Parathyroid adenoma (tissue), 2 donors: ENCODE data around the gene MED25.

Experiments
- H2AFZ ChIP-seq: fragments of 300-600 bp; sonication (generic); one replicate; pipeline ENCODE4 v1.7.0; 2017; ENCODE audit warnings: antibody characterized with exemption, mild to moderate bottlenecking
- H3K27ac ChIP-seq: fragments of 300-600 bp; sonication (generic); one replicate; pipeline ENCODE4 v1.7.0; 2017
- H3K27me3 ChIP-seq: fragments of 300-600 bp; sonication (generic); one replicate; pipeline ENCODE4 v1.7.0; 2017; ENCODE audit warnings: low read length; ENCODE audit not compliant: control insufficient read depth, insufficient read depth
- H3K36me3 ChIP-seq: fragments of 300-600 bp; sonication (generic); one replicate; pipeline ENCODE4 v1.7.0; 2017; ENCODE audit warnings: low read length; ENCODE audit not compliant: control insufficient read depth, insufficient read depth
- H3K4me1 ChIP-seq: fragments of 300-600 bp; sonication (generic); one replicate; pipeline ENCODE4 v1.7.0; 2017; ENCODE audit warnings: control low read depth
- H3K4me2 ChIP-seq: fragments of 300-600 bp; sonication (generic); one replicate; pipeline ENCODE4 v1.7.0; 2017; ENCODE audit warnings: low read length
- H3K4me3 ChIP-seq: fragments of 300-600 bp; sonication (generic); one replicate; pipeline ENCODE4 v1.7.0; 2017; ENCODE audit warnings: low read depth, low read length
- H3K79me2 ChIP-seq: fragments of 300-600 bp; sonication (generic); one replicate; pipeline ENCODE4 v1.7.0; 2017; ENCODE audit warnings: control low read depth
- H3K9ac ChIP-seq: fragments of 300-600 bp; sonication (generic); one replicate; pipeline ENCODE4 v1.7.0; 2017; ENCODE audit warnings: mild to moderate bottlenecking
- H3K9me3 ChIP-seq: fragments of 300-600 bp; sonication (generic); one replicate; pipeline ENCODE4 v1.7.0; 2017; ENCODE audit warnings: low read length; ENCODE audit not compliant: control insufficient read depth
- TF ChIP-seq, protein P1 (sequence below): fragments of 300-600 bp; sonication (generic); IDR thresholded peaks from one replicate; pipeline ENCODE4 v1.7.0; 2017; ENCODE audit warnings: antibody characterized with exemption, mild to moderate bottlenecking
- donor health status: primary hyperparathyroidism.

Gene MED25

DNA sequence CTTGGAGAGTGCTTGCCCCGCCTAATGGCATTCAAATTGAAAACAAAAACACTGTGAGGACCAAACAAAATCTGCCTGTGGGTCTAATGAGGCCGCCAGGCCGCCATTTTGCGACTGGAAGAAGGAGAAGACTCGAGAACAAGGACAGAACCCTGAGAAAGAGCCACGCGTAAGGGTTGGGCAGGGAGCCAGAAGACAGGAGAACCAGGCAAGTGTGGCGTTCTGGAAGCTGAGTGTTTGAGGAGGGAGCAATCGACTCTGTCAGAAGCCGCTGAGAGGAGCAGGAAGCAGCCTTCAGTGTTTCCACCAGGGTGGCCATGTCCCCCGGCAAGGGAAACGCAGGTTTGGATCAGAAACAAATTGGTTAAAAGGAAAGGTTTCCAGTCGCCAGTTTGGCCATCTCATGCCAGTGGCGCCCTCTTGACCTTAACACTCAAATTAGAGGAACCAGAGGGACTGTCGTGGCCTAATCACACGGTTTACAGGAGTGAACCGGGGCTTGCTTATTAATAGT lies 22.7 kb downstream of the MED25 start:
- no peaks in the 10 kb centered on the region for H3K79me2 ChIP-seq
- no peaks in the 10 kb centered on the region for H3K4me1 ChIP-seq
- no peak overlapping the region for H3K4me2 ChIP-seq
- no peaks in the 10 kb centered on the region for H3K9me3 ChIP-seq
- TF ChIP-seq, protein P1, sequence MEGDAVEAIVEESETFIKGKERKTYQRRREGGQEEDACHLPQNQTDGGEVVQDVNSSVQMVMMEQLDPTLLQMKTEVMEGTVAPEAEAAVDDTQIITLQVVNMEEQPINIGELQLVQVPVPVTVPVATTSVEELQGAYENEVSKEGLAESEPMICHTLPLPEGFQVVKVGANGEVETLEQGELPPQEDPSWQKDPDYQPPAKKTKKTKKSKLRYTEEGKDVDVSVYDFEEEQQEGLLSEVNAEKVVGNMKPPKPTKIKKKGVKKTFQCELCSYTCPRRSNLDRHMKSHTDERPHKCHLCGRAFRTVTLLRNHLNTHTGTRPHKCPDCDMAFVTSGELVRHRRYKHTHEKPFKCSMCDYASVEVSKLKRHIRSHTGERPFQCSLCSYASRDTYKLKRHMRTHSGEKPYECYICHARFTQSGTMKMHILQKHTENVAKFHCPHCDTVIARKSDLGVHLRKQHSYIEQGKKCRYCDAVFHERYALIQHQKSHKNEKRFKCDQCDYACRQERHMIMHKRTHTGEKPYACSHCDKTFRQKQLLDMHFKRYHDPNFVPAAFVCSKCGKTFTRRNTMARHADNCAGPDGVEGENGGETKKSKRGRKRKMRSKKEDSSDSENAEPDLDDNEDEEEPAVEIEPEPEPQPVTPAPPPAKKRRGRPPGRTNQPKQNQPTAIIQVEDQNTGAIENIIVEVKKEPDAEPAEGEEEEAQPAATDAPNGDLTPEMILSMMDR = no peak
- no peaks in the 10 kb centered on the region for H3K36me3 ChIP-seq
- H3K4me3 ChIP-seq = no peak overlapping the region
- H2AFZ ChIP-seq = no peak overlapping the region
- H3K9ac ChIP-seq = no peak overlapping the region
- H3K27ac ChIP-seq = no peak overlapping the region
- no peaks in the 10 kb centered on the region for H3K27me3 ChIP-seq

GRCh38 chr19:49843265-49843664 lies 25.2 kb downstream of the MED25 start:
- Histone ChIP-seq H3K4me3 (no peak overlapping the region), H3K36me3 (no peaks in the 10 kb centered on the region), H3K9me3 (no peaks in the 10 kb centered on the region), H3K4me1 (no peaks in the 10 kb centered on the region), H3K27me3 (no peaks in the 10 kb centered on the region), H3K4me2 (no peak overlapping the region), H3K27ac (no peak overlapping the region), H3K79me2 (no peaks in the 10 kb centered on the region), H2AFZ (no peak overlapping the region), H3K9ac (no peak overlapping the region)
- TF ChIP-seq, protein P1 = no peak

GRCh38 chr19:49844138-49845095 lies 26.3 kb downstream of the MED25 start:
- Histone ChIP-seq H3K4me2 (no peak overlapping the region), H3K36me3 (no peaks in the 10 kb centered on the region), H3K9me3 (no peaks in the 10 kb centered on the region), H3K27ac (no peak overlapping the region), H3K27me3 (no peaks in the 10 kb centered on the region), H2AFZ (no peak overlapping the region), H3K9ac (no peak overlapping the region), H3K4me1 (no peaks in the 10 kb centered on the region), H3K79me2 (no peaks in the 10 kb centered on the region), H3K4me3 (no peak overlapping the region)
- TF ChIP-seq, protein P1 = no peak

DNA sequence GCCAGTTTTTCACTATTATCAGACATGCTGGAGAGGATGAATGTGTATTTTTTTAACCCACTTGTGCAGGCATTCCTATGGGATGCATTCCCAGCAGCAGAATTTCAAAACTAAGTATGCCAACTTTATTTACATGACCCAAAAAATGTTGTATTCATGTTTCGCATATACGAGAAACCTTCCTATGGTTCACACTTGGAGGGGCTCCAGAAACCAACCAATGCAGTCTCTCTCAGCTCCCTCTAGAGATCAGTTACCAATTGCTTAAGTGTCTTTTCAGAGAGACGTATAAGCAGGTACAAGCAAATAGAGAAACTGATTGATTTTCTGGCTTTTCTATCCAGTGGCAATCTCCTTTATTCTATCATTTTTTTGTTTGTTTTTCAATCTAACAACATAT lies 27.3 kb downstream of the MED25 start:
- TF ChIP-seq, protein P1 = no peak
- Histone ChIP-seq H3K4me3 (no peak overlapping the region), H3K4me1 (no peaks in the 10 kb centered on the region), H3K4me2 (no peak overlapping the region), H3K27me3 (no peaks in the 10 kb centered on the region), H3K9ac (no peak overlapping the region), H3K36me3 (no peaks in the 10 kb centered on the region), H3K79me2 (no peaks in the 10 kb centered on the region), H2AFZ (no peak overlapping the region), H3K27ac (no peak overlapping the region), H3K9me3 (no peaks in the 10 kb centered on the region)
